Ishikawa (cell line): ENCODE measurements around the gene STK39.

ENCODE experiments used
- CREB1 ChIP-seq: IDR thresholded peaks from 2 replicates; pipeline ENCODE4 v1.6.1; 2012; ENCODE audit warnings: low read depth
- EGR1 ChIP-seq: IDR thresholded peaks from 2 replicates; pipeline ENCODE4 v1.6.1; 2012
- EP300 ChIP-seq: IDR thresholded peaks from 2 replicates; pipeline ENCODE4 v1.6.1; 2012; ENCODE audit warnings: borderline replicate concordance
- FOXM1 ChIP-seq: IDR thresholded peaks from 2 replicates; pipeline ENCODE4 v1.6.1; 2012; ENCODE audit warnings: low read depth, borderline replicate concordance
- TCF12 ChIP-seq: IDR thresholded peaks from 2 replicates; pipeline ENCODE4 v1.6.1; 2012; ENCODE audit warnings: low read depth
- USF1 ChIP-seq: IDR thresholded peaks from 2 replicates; pipeline ENCODE4 v1.6.1; 2012
- YY1 ChIP-seq: IDR thresholded peaks from 2 replicates; pipeline ENCODE4 v1.6.1; 2012; ENCODE audit warnings: low read depth
- ZBTB7A ChIP-seq: IDR thresholded peaks from 2 replicates; pipeline ENCODE4 v1.6.1; 2012; ENCODE audit warnings: low read depth
- TF ChIP-seq, protein P1 (sequence below): IDR thresholded peaks from 2 replicates; pipeline ENCODE4 v1.6.1; 2012
- TF ChIP-seq, protein P2 (sequence below): IDR thresholded peaks from 2 replicates; pipeline ENCODE4 v1.6.1; 2012; ENCODE audit warnings: low read depth, mild to moderate bottlenecking

- TF ChIP-seq USF1 (no peak), EP300 (no peak), YY1 (no peak), EGR1 (no peak), FOXM1 (no peak), ZBTB7A (no peak), TCF12 (no peak), CREB1 (no peak)
- TF ChIP-seq, protein P1, sequence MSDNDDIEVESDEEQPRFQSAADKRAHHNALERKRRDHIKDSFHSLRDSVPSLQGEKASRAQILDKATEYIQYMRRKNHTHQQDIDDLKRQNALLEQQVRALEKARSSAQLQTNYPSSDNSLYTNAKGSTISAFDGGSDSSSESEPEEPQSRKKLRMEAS = no peak
- TF ChIP-seq, protein P2, sequence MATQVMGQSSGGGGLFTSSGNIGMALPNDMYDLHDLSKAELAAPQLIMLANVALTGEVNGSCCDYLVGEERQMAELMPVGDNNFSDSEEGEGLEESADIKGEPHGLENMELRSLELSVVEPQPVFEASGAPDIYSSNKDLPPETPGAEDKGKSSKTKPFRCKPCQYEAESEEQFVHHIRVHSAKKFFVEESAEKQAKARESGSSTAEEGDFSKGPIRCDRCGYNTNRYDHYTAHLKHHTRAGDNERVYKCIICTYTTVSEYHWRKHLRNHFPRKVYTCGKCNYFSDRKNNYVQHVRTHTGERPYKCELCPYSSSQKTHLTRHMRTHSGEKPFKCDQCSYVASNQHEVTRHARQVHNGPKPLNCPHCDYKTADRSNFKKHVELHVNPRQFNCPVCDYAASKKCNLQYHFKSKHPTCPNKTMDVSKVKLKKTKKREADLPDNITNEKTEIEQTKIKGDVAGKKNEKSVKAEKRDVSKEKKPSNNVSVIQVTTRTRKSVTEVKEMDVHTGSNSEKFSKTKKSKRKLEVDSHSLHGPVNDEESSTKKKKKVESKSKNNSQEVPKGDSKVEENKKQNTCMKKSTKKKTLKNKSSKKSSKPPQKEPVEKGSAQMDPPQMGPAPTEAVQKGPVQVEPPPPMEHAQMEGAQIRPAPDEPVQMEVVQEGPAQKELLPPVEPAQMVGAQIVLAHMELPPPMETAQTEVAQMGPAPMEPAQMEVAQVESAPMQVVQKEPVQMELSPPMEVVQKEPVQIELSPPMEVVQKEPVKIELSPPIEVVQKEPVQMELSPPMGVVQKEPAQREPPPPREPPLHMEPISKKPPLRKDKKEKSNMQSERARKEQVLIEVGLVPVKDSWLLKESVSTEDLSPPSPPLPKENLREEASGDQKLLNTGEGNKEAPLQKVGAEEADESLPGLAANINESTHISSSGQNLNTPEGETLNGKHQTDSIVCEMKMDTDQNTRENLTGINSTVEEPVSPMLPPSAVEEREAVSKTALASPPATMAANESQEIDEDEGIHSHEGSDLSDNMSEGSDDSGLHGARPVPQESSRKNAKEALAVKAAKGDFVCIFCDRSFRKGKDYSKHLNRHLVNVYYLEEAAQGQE = no peak
Observed at GRCh38 chr2:168062936-168063335, 184.5 kb downstream of the STK39 start.
